ENCODE data around the gene CIDEB. TPM values are rescaled to one million over a fixed set of nuclear protein-coding genes. Genes with fewer than 3 reads are reported as not detected.
A peak's percentile ranks its signal among the peaks of the same experiment; 100 is the strongest.

Gene CIDEB
- total and polyA plus RNA-seq, 2 of the 13 experiments (the other 11 are each of a cell fraction or from before 2014, with no cell fraction given): 35.8 to 110 TPM

GRCh38 chr14:24307575-24308341 is at the start of gene CIDEB (continued):
- 0 out of 2 replicates have a peak, but pooled peaks have one; percentile 8 for TF ChIP-seq ZNF674 (CRISPR knock-in tag; IDR thresholded peaks at IDR 0.05; ENCODE audit: low read depth)
- no peak; the same call in 1 of the 2 replicates for TF ChIP-seq RAD51 (IDR thresholded peaks at IDR 0.05; ENCODE audit: borderline replicate concordance)
- peak; percentile 77; the same call in 1 of the 2 replicates for TF ChIP-seq IRF1 (CRISPR knock-in tag; IDR thresholded peaks at IDR 0.05; ENCODE audit: low read depth)
- TF ChIP-seq FUBP1 (CRISPR knock-in tag; IDR thresholded peaks at IDR 0.05; ENCODE audit: borderline replicate concordance): peak; percentile 12; the same call in 1 of the 2 replicates
- TF ChIP-seq ZNF773 (CRISPR knock-in tag; IDR thresholded peaks at IDR 0.05; ENCODE audit: borderline replicate concordance): no peak
- TF ChIP-seq, protein P1, sequence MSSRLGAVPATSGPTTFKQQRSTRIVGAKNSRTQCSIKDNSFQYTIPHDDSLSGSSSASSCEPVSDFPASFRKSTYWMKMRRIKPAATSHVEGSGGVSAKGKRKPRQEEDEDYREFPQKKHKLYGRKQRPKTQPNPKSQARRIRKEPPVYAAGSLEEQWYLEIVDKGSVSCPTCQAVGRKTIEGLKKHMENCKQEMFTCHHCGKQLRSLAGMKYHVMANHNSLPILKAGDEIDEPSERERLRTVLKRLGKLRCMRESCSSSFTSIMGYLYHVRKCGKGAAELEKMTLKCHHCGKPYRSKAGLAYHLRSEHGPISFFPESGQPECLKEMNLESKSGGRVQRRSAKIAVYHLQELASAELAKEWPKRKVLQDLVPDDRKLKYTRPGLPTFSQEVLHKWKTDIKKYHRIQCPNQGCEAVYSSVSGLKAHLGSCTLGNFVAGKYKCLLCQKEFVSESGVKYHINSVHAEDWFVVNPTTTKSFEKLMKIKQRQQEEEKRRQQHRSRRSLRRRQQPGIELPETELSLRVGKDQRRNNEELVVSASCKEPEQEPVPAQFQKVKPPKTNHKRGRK (CRISPR knock-in tag; IDR thresholded peaks at IDR 0.05): no peak
- TF ChIP-seq KDM5B (CRISPR knock-in tag; IDR thresholded peaks at IDR 0.05; ENCODE audit: borderline replicate concordance): peak; percentile 72
- TF ChIP-seq, protein P2, sequence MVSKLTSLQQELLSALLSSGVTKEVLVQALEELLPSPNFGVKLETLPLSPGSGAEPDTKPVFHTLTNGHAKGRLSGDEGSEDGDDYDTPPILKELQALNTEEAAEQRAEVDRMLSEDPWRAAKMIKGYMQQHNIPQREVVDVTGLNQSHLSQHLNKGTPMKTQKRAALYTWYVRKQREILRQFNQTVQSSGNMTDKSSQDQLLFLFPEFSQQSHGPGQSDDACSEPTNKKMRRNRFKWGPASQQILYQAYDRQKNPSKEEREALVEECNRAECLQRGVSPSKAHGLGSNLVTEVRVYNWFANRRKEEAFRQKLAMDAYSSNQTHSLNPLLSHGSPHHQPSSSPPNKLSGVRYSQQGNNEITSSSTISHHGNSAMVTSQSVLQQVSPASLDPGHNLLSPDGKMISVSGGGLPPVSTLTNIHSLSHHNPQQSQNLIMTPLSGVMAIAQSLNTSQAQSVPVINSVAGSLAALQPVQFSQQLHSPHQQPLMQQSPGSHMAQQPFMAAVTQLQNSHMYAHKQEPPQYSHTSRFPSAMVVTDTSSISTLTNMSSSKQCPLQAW (CRISPR knock-in tag; IDR thresholded peaks at IDR 0.05): peak; percentile 97
- peak; percentile 99 for TF ChIP-seq ZNF605 (CRISPR knock-in tag; IDR thresholded peaks at IDR 0.05)
- TF ChIP-seq HMG20A (CRISPR knock-in tag; IDR thresholded peaks at IDR 0.05; ENCODE audit: borderline replicate concordance): peak; percentile 78; the same call in 1 of the 2 replicates
- TF ChIP-seq ZNF225 (CRISPR knock-in tag; IDR thresholded peaks at IDR 0.05): no peak; the same call in 1 of the 2 replicates
- TF ChIP-seq, protein P3, sequence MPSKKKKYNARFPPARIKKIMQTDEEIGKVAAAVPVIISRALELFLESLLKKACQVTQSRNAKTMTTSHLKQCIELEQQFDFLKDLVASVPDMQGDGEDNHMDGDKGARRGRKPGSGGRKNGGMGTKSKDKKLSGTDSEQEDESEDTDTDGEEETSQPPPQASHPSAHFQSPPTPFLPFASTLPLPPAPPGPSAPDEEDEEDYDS (CRISPR knock-in tag; IDR thresholded peaks at IDR 0.05): peak; percentile 89
- TF ChIP-seq, protein P4, sequence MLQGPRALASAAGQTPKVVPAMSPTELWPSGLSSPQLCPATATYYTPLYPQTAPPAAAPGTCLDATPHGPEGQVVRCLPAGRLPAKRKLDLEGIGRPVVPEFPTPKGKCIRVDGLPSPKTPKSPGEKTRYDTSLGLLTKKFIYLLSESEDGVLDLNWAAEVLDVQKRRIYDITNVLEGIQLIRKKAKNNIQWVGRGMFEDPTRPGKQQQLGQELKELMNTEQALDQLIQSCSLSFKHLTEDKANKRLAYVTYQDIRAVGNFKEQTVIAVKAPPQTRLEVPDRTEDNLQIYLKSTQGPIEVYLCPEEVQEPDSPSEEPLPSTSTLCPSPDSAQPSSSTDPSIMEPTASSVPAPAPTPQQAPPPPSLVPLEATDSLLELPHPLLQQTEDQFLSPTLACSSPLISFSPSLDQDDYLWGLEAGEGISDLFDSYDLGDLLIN (CRISPR knock-in tag; IDR thresholded peaks at IDR 0.05; ENCODE audit: borderline replicate concordance): no peak
- TF ChIP-seq ZBTB14 (CRISPR knock-in tag; IDR thresholded peaks at IDR 0.05): no peak
- no peak for TF ChIP-seq NFRKB (IDR thresholded peaks at IDR 0.05)
- TF ChIP-seq CBX1 (IDR thresholded peaks at IDR 0.05; ENCODE audit: low read depth): peak; percentile 82
- TF ChIP-seq ZNF207 (IDR thresholded peaks at IDR 0.05; ENCODE audit: borderline replicate concordance): no peak
- TF ChIP-seq SAFB2 (CRISPR knock-in tag; IDR thresholded peaks at IDR 0.05; ENCODE audit: borderline replicate concordance, low read depth): no peak; the same call in 1 of the 2 replicates
- no peak for TF ChIP-seq MAFK (conservative IDR thresholded peaks at IDR 0.05 in 1 of 2, IDR thresholded peaks at IDR 0.05 in 1 of 2; ENCODE audit: low read length in 2 of 2)

Measured in HepG2 (cell line).